GM19193 (cell line): ENCODE results near the gene CCDC9B.
A peak's percentile ranks its signal among the peaks of the same experiment; 100 is the strongest.

Experiments used
- POLR2A ChIP-seq: IDR thresholded peaks from 4 replicates; pipeline ENCODE4 v1.6.1; 2011; ENCODE audit not compliant: insufficient read depth, insufficient read length; ENCODE audit errors: extremely low read depth

The CCDC9B gene

DNA sequence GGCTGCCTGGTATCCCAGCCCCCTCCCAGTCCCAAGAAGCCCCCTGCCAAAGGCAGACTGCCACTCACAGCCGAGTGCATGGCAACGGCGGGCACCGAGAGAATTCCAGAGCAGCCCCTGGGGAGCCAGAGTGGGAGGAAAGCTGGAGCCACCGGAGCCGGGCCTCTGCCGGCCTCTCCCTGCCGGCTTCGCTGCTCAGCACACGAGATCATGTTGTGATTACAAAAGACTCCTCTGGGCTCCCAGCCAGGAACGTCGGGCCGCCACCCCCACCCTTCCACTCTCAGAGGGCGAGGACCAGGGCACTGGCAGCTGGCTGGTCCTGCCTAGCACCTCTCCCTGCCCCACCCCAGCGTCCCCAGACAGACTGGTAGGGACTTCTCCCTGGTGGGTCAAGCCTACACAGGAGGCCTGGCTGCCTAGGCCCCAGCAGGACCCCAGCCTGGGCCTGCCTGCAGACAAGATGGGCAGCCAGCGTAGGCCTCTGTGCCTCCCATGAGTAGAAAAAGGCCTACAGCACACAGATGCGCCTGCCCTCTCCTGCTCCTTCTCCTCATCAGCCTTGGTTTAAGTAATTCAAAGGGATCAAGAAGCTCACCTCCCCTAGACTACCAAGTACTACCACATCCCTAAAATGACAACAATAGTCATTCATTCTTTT is at the start of gene CCDC9B:
TSS of gene CCDC9B (minus strand) at position 200 of the 661 bp plus-strand sequence. CDS start at position 80, 120 bp downstream.
- no peak for TF ChIP-seq POLR2A

GRCh38 chr15:40389824-40390595 is 49.3 kb upstream of the CCDC9B start:
- TF ChIP-seq POLR2A, result no peak

DNA sequence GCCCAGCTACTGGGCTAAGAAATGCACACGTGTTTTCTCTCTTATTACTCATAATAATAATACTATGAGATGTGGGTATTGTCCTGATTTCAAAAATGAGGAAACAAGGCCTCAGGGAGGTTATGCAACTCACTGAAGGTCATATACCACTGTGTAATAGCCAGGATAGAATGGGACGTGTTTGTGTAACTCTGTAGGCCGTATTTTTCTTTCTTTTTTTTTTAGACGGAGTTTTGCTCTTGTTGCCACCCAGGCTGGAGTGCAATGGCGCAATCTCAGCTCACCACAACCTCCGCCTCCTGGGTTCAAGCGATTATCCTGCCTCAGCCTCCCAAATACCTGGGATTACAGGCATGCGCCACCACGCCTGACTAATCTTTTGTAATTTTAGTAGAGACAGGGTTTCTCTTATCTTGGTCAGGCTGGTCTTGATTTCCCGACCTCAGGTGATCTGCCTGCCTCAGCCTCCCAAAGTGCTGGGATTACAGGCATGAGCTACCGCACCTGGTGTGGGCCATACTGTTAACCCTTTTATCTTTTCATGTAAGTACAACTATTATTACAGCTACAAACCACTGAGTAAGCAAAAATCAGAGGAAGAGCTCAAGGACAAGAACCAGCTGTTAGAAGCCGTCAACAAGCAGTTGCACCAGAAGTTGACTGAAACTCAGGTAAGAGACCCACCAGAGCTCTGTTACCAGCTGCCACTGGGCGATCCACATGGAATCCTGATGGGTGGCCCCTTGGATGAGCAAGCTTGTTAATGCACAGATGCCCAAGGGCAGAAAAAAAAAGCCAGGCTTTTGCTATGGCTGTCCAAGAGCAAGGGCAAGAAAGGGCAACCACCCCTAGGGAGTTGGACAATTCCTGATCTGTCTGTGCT is 48.4 kb upstream of the CCDC9B start:
- no peak for TF ChIP-seq POLR2A

GRCh38 chr15:40386480-40386879 is 45.7 kb upstream of the CCDC9B start:
- no peak for TF ChIP-seq POLR2A

GRCh38 chr15:40382580-40383456 is 42.1 kb upstream of the CCDC9B start, which contains the start of gene KNSTRN:
Gene KNSTRN (plus strand): TSS chr15:40382721. CDS start chr15:40382836, 115 bp downstream.
- TF ChIP-seq POLR2A, result peak; percentile 68

- TF ChIP-seq POLR2A, result no peak
These were observed 41.2 kb upstream of the CCDC9B start for GRCh38 chr15:40381818-40382529.

DNA sequence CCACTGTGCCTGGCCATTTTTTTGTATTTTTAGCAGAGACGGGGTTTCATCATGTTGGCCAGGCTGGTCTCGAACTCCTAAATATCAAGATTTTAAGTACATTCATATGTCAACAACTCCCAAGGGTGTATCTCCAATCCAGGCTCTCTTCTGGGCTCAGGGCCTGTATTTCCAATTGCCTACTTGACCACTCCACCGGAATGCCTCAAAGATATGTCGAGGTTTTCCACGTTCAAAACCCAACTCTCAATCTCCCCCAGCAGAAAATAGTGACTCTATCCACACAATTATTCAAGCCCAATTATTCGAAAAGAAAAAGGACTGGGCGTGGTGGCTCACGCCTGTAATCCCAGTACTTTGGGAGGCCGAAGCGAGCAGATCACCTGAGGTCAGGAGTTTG is 39.9 kb upstream of the CCDC9B start:
- no peak for TF ChIP-seq POLR2A

GRCh38 chr15:40379853-40380252 is 39.1 kb upstream of the CCDC9B start:
- TF ChIP-seq POLR2A, result no peak

DNA sequence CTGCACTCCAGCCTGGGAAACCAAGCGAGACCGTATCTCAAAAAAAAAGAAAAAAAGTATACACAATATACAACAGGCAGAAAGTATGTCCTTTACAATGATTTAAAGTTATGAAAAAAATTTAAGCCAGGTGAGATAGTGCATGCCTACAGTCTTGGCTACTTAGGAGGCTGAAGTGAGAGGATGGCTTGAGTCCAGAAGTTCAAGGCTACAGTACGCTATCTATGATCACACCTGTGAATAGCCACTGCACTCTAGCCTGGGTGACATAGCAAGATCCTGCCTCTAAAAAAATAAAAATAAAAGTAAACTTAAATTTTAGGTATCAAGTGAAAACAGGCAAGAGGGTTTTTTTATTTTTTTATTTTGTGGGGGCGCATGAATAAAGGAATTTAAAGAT is 38.6 kb upstream of the CCDC9B start:
- no peak for TF ChIP-seq POLR2A

DNA sequence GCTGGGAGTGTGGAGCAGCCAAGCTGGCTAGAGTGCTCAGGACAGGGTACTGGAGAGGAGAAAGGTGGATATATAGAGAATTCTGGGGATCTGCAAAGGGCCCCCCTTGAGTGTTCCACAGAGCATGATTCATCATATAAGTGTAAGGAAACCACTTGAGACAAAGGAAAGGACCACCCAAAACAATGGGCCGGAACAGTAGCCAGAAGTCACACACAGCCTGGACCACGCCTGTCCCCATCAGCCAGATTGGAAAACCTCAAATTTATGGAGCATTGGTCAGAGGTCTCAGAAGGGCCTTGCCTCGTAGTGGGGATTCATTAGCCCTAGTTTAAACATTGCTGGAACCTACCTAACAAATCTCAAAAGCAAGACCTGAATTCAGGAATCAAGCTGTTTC is 36.9 kb upstream of the CCDC9B start:
- TF ChIP-seq POLR2A, result no peak

GRCh38 chr15:40372981-40373380 is 32.2 kb upstream of the CCDC9B start:
- TF ChIP-seq POLR2A, result no peak

- TF ChIP-seq POLR2A, result no peak
These were observed 29.2 kb upstream of the CCDC9B start for GRCh38 chr15:40369971-40370370.

- no peak for TF ChIP-seq POLR2A
These were observed 28.7 kb upstream of the CCDC9B start for GRCh38 chr15:40369474-40369869.
